Fibroblast of villous mesenchyme (primary cell): ENCODE data around the gene FRMD4B. TPM values are rescaled to one million over a fixed set of nuclear protein-coding genes. Genes with fewer than 3 reads are reported as not detected.
A peak's percentile ranks its signal among the peaks of the same experiment; 100 is the strongest.

ENCODE experiments used
- DNase-seq: peaks from one replicate; pipeline ENCODE4 v3.0.0-alpha.2; 2010; ENCODE audit warnings: low read depth
- H3K4me3 ChIP-seq: 2 replicates; pipeline ENCODE4 v1.5.1; 2011; ENCODE audit warnings: low read depth, mild to moderate bottlenecking, low read length
- CTCF ChIP-seq: IDR thresholded peaks from 2 replicates; pipeline ENCODE4 v1.5.1; 2012; ENCODE audit warnings: low read depth, mild to moderate bottlenecking, low read length; ENCODE audit not compliant: insufficient read depth
- total RNA-seq: library from RNA; depleted of rRNA; stranded (reverse); fragments of >200 nt; gene quantifications from 2 replicates; pipeline ENCODE4 v1.2.3, GENCODE V29; 2012

FRMD4B gene
- total RNA-seq, 1 donor, result under 0.01 TPM

- no peak overlapping the region for H3K4me3 ChIP-seq
- no peak for TF ChIP-seq CTCF
- no peak for DNase-seq
Observed at GRCh38 chr3:69162308-69162980, 223.4 kb downstream of the FRMD4B start.

GRCh38 chr3:69161587-69162307 lies 224.1 kb downstream of the FRMD4B start:
- peak; percentile 60 for DNase-seq
- H3K4me3 ChIP-seq, result no peak overlapping the region

GRCh38 chr3:69160525-69160924 lies 225.4 kb downstream of the FRMD4B start:
- TF ChIP-seq CTCF, result no peak
- no peak for DNase-seq

More at GRCh38 chr3:69161587-69162307, 224.1 kb downstream of the FRMD4B start:
- peak; percentile 96 for TF ChIP-seq CTCF

GRCh38 chr3:69160107-69160506 lies 225.8 kb downstream of the FRMD4B start:
- TF ChIP-seq CTCF, result no peak
- no peak overlapping the region for H3K4me3 ChIP-seq
- DNase-seq, result no peak

More at GRCh38 chr3:69160525-69160924, 225.4 kb downstream of the FRMD4B start:
- H3K4me3 ChIP-seq, result no peak overlapping the region

- TF ChIP-seq CTCF, result no peak
- no peak for DNase-seq
Observed at GRCh38 chr3:69149586-69149985, 236.3 kb downstream of the FRMD4B start.

GRCh38 chr3:69145688-69146087 lies 240.2 kb downstream of the FRMD4B start:
- TF ChIP-seq CTCF, result no peak
- no peak for DNase-seq
- no peak overlapping the region for H3K4me3 ChIP-seq

More at GRCh38 chr3:69149586-69149985, 236.3 kb downstream of the FRMD4B start:
- no peak overlapping the region for H3K4me3 ChIP-seq
